Measurements from ENCODE around the gene BTBD18.

The BTBD18 gene

DNA sequence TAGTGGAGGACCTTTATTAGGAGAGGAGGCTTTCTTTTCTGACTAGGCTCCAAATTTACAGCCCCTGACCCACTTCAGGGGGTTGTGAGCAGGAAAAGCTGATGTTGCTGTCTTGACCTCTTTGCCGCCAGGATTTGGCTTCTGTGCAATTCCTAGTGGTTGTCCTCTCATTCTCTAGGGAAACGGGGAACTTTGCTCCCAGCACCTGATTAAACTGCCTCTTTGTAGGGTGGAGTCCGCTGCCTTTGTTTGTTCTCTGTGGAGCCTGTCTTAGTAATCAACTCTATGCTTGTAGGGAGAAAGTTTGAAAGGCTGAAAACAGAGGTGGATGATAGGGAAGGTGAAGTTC is 26.3 kb upstream of the BTBD18 start:
- DNase-seq (ENCODE audit: low read depth, low spot score), result no peak
- H3K4me3 ChIP-seq (ENCODE audit: low read length), result no peak overlapping the region

DNA sequence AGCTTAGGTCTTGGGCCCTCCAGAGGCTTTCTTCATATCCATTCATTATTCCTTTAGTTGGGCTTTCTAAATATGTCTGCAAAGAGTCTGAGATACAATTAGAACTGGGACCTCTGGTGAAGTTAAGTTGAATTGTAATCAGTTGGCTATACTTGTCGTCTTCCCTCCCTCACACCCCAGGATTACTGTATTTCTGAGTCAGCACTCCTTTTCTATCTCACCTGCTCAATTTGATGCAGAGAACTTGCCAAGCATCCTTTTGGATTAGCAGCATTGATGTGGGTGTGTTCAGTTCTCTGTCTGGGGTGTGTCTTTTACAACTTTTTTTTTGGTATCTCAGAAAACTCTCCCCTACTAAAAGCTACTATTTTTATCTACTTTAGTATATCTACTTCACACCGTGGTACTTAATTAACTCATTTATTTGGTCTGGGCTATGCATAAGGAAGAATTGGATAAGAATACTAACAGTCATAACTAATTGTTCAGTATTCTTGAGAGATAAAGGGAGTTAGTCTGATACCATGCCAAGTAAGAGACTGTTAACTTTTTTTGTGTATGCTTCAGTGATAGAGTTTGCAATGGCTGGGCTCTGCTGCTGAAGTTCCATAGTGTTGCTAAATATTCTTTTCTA is 25.1 kb upstream of the BTBD18 start:
- H3K4me3 ChIP-seq (ENCODE audit: low read length), result no peak overlapping the region
- DNase-seq (ENCODE audit: low read depth, low spot score), result no peak

DNA sequence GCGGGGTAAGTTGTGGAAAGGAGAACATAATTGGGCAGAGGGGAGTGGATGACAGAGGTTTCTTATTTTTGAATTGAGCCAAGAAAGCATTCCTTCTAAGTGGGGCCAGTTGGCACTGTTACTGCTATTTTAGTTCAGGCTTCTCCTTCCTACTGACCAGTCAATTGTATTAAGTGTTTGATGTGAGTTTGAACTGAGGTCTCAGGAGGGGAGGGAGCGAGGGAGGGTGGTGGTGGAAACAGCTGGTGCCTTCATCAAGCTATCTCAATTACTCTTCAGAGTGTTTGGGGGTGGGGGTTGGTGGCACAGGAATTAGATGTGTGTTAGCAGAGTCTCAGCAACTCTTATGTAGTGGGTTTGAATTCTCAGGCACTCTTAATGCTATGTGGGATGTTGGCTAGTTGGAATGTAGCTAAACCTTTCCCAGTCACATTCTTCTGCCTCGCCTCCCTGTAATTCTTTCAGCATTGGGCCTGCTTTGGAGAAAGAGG is 24.5 kb upstream of the BTBD18 start:
- no peak overlapping the region for H3K4me3 ChIP-seq (ENCODE audit: low read length)
- DNase-seq (ENCODE audit: low read depth, low spot score), result no peak

DNA sequence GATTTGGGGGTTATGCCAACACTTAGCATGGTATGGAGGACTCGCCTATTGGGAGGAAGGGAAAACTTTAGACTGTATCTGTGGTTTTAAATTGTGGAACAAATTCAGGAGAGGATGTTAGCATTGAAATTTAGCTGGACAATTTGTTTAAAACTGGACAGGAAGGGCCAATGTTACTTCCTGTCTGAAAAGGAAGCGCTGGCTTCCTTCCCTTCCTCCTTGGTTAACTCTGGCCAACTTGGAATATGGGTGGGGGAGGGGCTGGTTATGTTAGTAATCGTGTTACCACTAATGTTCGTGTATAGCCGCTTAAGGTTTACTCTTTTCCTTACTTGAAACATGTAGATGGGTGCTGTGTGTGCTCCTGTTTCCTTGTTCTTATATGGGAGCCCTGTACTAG is 23.9 kb upstream of the BTBD18 start:
- no peak for DNase-seq (ENCODE audit: low read depth, low spot score)
- no peak overlapping the region for H3K4me3 ChIP-seq (ENCODE audit: low read length)

DNA sequence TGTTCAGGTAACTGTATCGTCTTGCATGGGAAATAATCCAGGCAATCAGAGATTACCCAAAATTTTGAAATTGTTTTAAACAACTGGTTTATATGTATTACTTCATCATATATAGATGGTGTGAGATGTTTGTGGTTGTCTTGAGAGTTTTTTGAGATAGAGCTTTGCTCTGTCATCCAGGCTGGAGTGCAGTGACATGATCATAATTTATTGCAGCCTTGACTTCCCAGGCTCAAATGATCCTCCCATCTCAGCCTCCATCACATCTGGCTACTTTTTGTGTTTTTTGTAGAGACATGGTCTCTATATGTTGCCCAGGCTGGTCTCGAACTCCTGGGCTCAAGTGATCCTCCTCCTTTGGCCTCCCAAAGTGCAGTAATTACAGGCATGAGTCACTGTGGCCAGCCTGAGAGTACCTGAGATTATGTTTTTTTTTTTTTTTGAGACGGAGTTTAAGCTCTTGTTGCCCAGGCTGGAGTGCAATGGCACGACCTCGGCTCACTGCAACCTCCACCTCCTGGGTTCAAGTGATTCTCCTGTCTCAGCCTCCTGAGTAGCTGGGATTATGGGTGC is 21.5 kb upstream of the BTBD18 start:
- no peak overlapping the region for H3K4me3 ChIP-seq (ENCODE audit: low read length)
- no peak for DNase-seq (ENCODE audit: low read depth, low spot score)

DNA sequence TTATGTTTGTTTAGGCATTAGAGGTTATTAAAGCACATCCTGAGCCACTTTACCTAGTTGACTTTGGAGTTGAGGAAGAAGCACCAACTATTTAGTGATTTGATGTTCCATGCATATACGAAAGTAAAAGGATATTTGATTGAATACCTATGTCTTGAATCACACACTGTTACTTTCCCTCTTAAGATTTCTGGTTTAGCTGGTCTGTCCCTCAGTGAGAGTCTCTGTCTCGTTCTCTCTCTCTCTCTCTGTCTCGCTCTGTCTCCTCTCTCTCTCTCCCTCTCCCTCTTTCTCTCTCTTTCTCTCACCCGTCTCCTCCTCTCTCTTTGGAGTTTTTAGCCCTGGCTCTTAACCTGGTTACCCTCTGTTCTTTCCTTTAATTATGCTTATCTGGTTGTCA is 20.9 kb upstream of the BTBD18 start:
- DNase-seq (ENCODE audit: low read depth, low spot score), result no peak
- no peak overlapping the region for H3K4me3 ChIP-seq (ENCODE audit: low read length)

DNA sequence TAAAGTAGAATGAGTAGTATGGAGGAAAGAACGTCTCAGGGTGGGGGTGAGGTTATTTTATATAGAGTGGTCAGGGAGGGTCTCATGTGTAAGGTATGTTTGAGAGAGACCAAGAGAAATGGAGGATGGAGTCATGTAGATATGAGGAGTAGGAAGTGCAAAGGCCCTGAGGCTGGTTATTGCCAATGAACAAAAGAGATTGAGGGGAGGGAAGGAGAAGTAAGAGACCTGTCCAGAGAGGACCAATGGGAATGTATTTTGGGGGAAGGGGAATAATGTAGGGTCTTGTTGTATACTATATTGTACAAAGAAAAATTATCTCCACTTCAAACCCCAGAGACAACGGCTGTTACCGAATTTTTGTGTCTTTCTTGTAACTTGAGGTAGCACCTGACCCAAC is 19.7 kb upstream of the BTBD18 start:
- DNase-seq (ENCODE audit: low read depth, low spot score), result no peak

DNA sequence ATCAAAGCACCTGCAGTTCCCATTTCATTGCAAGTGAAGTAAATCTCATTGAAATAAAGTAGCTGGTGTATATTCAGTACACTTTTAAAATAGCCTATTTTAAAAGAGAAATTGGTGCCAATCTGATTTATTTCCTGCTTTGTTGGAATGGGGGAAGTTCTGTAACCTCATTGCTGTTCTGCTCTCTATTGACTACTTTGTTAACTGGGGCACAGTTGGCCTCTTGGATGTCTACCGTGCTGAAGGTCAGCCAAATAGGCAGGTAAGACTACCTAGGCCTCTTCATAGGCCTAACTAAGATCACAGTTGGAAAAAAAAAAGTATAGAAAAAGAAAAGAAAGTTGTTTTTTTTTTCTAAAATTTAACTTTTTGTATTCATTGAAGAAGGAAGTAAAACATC is 19.2 kb upstream of the BTBD18 start:
- no peak for DNase-seq (ENCODE audit: low read depth, low spot score)
- H3K4me3 ChIP-seq (ENCODE audit: low read length), result no peak overlapping the region

More for the DNA sequence above, 19.7 kb upstream of the BTBD18 start:
- H3K4me3 ChIP-seq (ENCODE audit: low read length), result no peak overlapping the region

DNA sequence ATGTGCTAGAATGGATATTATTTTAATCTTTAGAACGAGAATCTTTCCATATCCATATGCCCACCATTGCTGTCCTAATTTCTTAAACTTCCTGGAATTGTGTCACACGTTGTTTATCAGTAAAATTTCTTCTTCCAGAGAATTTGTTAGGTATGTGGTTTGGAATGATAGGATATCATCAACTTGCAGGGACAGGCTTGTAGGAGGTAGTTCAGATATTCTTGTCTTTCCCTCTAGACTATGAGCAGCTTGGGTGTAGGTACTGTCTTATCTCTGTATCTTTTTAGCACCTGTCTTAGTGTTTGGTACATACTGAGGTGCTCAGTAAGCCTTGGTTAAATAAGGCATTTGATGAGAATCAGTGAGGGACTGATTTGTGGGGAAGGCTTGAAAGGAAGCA is 13.4 kb upstream of the BTBD18 start:
- no peak overlapping the region for H3K4me3 ChIP-seq (ENCODE audit: low read length)
- DNase-seq (ENCODE audit: low read depth, low spot score), result no peak

DNA sequence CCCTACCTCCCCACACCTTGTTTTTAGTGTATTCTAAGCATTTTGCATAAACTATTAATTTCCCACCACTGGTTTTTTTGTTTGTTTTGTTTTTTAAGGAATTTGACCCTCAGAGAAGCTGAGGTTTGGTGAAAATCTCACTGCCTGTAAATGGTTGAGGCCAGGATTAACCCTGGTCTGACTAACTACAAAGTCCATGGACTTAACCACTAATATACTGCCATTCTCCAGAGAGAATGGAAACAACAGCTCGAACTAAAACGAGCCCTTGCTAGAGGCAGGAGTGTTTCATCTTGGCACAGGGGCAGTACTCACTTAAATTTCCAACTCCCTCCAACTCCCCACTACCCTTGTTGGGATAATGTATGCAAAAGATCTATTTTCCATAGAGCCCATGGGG is 12.9 kb upstream of the BTBD18 start:
- no peak for DNase-seq (ENCODE audit: low read depth, low spot score)
- no peak overlapping the region for H3K4me3 ChIP-seq (ENCODE audit: low read length)

DNA sequence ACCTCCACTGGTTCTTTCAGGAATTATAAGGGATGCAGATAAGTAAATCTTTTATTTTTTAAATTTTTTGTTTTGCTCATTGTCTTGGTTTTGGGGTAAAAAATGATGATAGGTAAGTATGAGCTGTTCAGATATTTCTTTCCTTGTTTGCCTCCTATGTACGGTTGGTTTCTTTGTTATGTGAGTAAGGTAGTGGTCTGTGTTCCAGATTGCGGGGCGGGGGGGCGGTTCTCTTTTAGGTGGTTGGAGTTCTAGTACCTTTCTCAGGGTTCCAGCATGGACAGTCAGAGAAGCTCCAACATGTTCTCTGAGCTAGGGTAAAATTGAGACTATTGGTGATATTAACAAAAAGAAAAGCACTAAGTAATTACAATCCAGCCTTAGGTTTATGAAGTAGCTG is 12.4 kb upstream of the BTBD18 start:
- no peak for DNase-seq (ENCODE audit: low read depth, low spot score)
- no peak overlapping the region for H3K4me3 ChIP-seq (ENCODE audit: low read length)

DNA sequence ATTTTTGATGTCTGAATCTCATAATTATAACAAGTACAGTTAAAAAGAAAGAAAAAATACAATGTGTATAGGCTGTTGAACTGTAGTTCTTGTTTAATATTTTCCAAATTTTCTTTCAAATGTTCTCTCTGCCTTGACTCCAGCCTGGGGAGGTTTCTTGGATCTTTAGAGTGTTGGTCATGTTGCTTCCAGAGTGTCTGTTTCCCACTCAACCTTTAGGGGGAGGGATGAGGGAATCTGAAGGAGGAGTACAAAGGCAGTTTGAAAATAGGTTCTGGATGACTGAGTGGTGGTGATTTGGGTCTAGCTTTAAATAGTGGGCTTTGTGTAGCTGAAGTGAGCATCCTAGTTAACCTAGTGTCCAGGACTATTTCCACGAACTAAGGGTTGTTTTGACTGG is 11.9 kb upstream of the BTBD18 start:
- DNase-seq (ENCODE audit: low read depth, low spot score), result no peak
- H3K4me3 ChIP-seq (ENCODE audit: low read length), result no peak overlapping the region

DNA sequence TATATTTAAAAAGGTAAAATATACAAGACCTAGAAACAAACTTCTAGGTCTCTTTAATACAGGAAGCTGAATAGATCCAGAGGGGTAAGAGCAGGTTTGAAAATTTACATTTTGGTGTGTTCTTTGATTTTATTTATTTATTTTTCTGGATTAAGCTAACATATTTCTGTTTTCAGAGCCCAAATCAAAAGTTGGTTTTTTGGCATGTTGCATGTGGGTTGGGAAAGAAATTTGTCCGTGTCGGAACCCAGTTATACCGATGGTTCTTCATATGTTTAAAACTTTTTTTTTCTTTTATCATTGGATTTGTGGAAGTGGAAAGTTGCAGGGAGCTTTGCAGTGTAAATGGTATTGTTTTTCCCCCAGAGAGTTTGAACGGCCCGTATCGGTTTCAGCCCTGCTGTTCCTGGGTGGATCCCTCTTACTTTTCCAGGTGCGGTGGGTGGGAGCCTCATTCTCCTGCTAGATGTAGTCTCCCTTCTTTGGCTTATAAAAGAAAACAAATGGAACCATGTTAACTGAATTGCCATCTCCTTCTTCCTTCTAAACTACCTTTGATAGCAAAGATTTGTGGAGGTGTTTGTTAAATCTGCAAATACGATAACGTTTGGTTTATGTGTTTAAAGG is 10.7 kb upstream of the BTBD18 start:
- H3K4me3 ChIP-seq (ENCODE audit: low read length), result no peak overlapping the region
- DNase-seq (ENCODE audit: low read depth, low spot score), result no peak

DNA sequence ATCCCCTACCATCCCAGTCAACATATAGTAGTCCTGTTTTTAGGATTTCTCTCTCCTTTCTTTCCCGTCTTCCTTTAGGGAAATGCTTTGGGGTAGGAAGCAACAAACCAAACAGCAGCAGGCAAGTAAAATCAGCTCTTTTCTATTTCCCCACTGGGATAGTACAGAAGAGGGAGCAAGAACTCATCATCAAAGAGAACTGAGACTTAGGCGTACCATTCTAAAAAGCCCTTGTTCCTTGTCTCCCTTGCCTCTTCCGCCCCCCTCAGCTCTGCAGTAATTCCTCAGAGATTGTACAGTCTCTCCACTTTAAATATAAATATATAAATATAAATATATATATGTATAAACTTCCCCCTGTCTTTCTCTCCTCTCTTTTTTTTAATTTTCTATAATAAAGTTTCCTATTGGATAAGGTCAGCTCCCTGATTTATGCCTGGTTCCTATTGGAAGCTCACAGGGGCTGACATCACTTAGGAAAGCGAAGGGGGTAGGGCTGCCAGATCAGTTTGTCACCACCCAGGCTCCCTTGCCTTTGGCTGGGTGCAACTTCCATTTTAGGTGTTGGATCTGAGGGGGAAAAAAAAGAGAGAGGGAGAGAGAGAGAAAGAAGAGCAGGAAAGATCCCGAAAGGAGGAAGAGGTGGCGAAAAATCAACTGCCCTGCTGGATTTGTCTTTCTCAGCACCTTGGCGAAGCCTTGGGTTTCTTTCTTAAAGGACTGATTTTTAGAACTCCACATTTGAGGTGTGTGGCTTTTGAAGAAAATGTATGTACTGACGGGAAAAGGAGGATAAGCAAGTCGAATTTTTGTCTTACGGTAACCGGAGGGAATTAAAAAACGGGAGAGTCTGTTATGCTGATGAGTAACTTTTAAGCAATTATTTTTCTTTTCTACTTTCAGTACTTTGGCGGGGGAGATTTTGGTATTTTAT is 9.9 kb upstream of the BTBD18 start, which contains the start of gene CTNND1:
Gene CTNND1, plus strand, starts transcription at position 502 of the 934 bp plus-strand sequence. CDS start 29,677 bp downstream, outside the sequence.
- no peak within 1 kb of the TSS for H3K4me3 ChIP-seq (ENCODE audit: low read length)
- no peak for DNase-seq (ENCODE audit: low read depth, low spot score)

DNA sequence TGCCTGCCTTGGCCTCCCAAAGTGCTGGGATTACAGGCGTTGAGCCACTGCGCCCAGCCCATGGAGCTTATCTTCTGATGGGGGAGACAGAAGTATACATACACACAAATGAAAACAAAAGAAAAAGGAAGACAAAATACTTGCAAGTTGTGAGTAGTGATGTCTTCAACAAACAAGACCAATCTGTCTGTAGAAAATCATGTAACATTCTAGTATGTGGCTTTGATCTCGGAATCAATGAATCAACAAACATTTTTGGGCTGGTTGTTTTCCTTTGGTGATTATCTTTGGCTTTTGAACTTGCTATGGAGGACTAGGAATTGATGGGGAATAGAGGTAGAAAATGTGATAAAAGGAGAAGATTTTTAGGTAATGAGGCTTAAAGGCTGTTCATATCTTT is 6.6 kb upstream of the BTBD18 start:
- no peak for DNase-seq (ENCODE audit: low read depth, low spot score)
- no peak overlapping the region for H3K4me3 ChIP-seq (ENCODE audit: low read length)

DNA sequence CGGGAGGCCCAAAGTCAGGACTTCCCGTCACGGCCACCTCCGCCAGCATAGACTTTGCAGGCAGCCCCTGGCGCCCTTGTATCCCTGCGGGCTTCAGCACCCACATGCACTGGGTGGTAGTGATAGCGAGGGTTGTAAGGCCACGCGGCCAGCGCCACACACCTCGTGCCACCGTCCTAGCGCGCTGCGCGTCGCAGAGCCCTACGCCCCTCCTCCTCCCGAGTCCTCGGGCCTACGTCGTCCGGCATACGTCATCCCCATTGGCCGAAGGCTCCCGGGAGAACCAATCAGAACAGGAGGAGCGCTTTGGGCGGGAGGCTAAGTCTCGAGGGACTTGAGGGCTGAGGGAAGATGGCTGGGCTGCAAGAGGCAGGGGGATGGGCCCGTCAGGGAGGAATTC is 1.3 kb upstream of the BTBD18 start:
- H3K4me3 ChIP-seq (ENCODE audit: low read length), result no peak overlapping the region
- no peak for DNase-seq (ENCODE audit: low read depth, low spot score)

DNA sequence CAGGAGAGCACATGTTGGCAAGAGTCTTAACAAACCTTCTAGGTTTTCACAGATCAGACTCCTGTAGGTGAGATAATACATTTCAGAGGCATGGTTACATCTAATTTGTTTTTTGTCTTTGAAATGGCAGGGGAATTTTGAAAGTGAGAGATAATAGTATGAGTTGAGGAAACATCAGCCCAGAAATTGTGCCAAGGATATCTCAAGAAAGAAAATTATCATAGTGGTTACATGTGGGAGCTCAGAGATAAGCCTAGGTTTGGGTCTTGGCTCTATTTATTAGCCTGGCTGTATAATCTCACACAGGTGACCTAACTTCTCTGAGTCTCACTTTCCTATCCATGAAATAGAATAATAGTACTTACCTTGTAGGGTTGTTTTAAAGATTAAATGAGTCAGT is 443 bp downstream of the BTBD18 start:
- no peak overlapping the region for H3K4me3 ChIP-seq (ENCODE audit: low read length)
- DNase-seq (ENCODE audit: low read depth, low spot score), result no peak

DNA sequence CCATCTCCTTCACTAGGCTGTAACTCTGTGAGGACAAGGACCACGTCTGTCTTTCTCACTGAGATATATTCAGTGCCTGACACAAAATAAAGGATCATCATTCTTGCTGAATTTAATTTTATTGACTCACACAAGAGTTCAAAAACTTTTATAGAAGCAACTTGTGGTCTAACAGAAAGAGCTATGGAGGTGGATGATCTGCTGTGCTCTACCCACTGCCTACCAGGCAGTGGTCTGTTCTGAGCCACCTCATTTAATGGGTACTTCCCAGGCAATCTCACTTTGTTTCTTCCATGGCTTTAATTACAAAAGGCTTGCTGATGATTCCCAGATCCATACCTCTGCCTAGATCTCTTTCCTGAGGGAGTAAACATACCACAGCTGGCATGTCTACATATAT is 4.7 kb downstream of the BTBD18 start:
- H3K4me3 ChIP-seq (ENCODE audit: low read length), result no peak overlapping the region
- DNase-seq (ENCODE audit: low read depth, low spot score), result no peak

DNA sequence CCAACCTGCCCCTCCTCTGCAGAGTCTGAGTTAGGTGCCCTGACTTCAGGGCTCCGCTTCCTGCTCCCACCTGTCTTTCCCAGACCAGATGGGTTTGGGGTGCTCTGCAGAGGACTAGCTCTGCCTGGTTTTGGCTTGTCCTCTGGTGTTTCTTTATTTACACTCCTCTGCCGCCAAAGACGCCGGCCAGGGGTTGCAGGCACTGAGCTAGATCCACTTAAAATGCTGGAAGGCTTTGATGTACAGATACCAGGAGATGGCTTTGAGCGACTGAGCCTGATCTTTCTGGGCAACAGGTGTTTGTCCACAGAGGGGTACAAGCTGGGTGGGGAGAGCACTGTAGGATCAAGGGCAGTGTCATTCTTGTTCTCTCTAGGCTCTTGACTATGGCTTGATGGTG is 6.4 kb downstream of the BTBD18 start:
- no peak for DNase-seq (ENCODE audit: low read depth, low spot score)
- H3K4me3 ChIP-seq (ENCODE audit: low read length), result no peak overlapping the region

DNA sequence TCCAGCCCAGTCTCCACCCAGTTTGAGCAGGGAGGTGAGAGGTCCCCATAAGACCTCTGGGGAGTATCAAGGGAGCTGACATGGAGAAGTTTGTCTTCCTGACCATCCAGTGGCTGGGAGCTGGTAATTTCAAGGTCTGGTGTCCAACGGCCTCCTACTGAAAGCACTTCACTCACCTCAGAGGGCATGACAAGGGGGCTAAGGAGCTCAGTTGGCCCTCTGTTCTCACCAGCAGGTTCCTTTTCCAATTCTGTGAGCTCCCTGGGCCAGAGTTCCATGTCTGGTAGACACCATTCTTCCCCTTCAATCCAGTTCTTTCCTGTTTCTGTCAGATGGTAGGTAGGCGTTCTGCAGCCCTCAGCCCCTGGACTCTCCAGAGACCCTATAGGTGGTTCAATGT is 7.3 kb downstream of the BTBD18 start:
- no peak for DNase-seq (ENCODE audit: low read depth, low spot score)
- no peak overlapping the region for H3K4me3 ChIP-seq (ENCODE audit: low read length)

Data from Jurkat, Clone E6-1 (cell line).